Measurements from ENCODE around the gene HYDIN.

HYDIN gene

GRCh38 chr16:71230122-71230845, at the start of gene HYDIN:
Gene HYDIN (minus strand): TSS chr16:71230722. CDS start chr16:71186895, 43,827 bp downstream.
- H3K4me1 ChIP-seq (ENCODE audit: control insufficient read depth in 1 of 2, insufficient read depth in 1 of 2, low read depth in 1 of 2, low read length in 1 of 2) = no peaks in the 10 kb centered on the region
- peaks cover 4% of the 10 kb centered on the region for H3K9me3 ChIP-seq
- peaks cover 25% of the 10 kb centered on the region for H3K27me3 ChIP-seq
- H3K36me3 ChIP-seq = no peaks in the 10 kb centered on the region
- H3K27ac ChIP-seq = no peak within 1 kb of the TSS
- no peak within 1 kb of the TSS for H3K4me3 ChIP-seq (ENCODE audit: low read depth in 1 of 2, low read length in 1 of 2)
- TF ChIP-seq CTCF (IDR thresholded peaks at IDR 0.05) = no peak

GRCh38 chr16:71276589-71277334, 46.2 kb upstream of the HYDIN start:
- TF ChIP-seq CTCF (IDR thresholded peaks at IDR 0.05) = no peak
- Histone ChIP-seq H3K4me3 (ENCODE audit: low read depth in 1 of 2, low read length in 1 of 2) (no peak overlapping the region), H3K27me3 (peaks cover 2% of the 10 kb centered on the region), H3K9me3 (peaks cover 4% of the 10 kb centered on the region), H3K36me3 (no peaks in the 10 kb centered on the region), H3K4me1 (ENCODE audit: control insufficient read depth in 1 of 2, insufficient read depth in 1 of 2, low read depth in 1 of 2, low read length in 1 of 2) (no peaks in the 10 kb centered on the region), H3K27ac (no peak overlapping the region)

- Histone ChIP-seq H3K4me3 (ENCODE audit: low read depth in 1 of 2, low read length in 1 of 2) (no peak overlapping the region), H3K27ac (no peak overlapping the region), H3K36me3 (no peaks in the 10 kb centered on the region), H3K9me3 (peaks cover 4% of the 10 kb centered on the region), H3K4me1 (ENCODE audit: control insufficient read depth in 1 of 2, insufficient read depth in 1 of 2, low read depth in 1 of 2, low read length in 1 of 2) (no peaks in the 10 kb centered on the region), H3K27me3 (peaks cover 4% of the 10 kb centered on the region)
- no peak for TF ChIP-seq CTCF (IDR thresholded peaks at IDR 0.05)
These were observed 42.9 kb upstream of the HYDIN start for GRCh38 chr16:71273384-71273783.

GRCh38 chr16:71264299-71264698, 33.8 kb upstream of the HYDIN start:
- no peak for TF ChIP-seq CTCF (IDR thresholded peaks at IDR 0.05)
- no peaks in the 10 kb centered on the region for H3K36me3 ChIP-seq
- no peaks in the 10 kb centered on the region for H3K9me3 ChIP-seq
- H3K27ac ChIP-seq = no peak overlapping the region
- H3K4me3 ChIP-seq (ENCODE audit: low read depth in 1 of 2, low read length in 1 of 2) = no peak overlapping the region
- no peaks in the 10 kb centered on the region for H3K4me1 ChIP-seq (ENCODE audit: control insufficient read depth in 1 of 2, insufficient read depth in 1 of 2, low read depth in 1 of 2, low read length in 1 of 2)
- H3K27me3 ChIP-seq = no peaks in the 10 kb centered on the region

- no peak for TF ChIP-seq CTCF (IDR thresholded peaks at IDR 0.05)
- H3K9me3 ChIP-seq = no peaks in the 10 kb centered on the region
- no peak overlapping the region for H3K27ac ChIP-seq
- H3K27me3 ChIP-seq = peaks cover 1% of the 10 kb centered on the region
- H3K4me3 ChIP-seq (ENCODE audit: low read depth in 1 of 2, low read length in 1 of 2) = no peak overlapping the region
- no peaks in the 10 kb centered on the region for H3K36me3 ChIP-seq
- no peaks in the 10 kb centered on the region for H3K4me1 ChIP-seq (ENCODE audit: control insufficient read depth in 1 of 2, insufficient read depth in 1 of 2, low read depth in 1 of 2, low read length in 1 of 2)
These were observed 33.1 kb upstream of the HYDIN start for GRCh38 chr16:71263582-71263981.
